Endometrial microvascular endothelial cells (primary cell): ENCODE measurements around the gene SAMD1. TPM values are rescaled to one million over a fixed set of nuclear protein-coding genes. Genes with fewer than 3 reads are reported as not detected.

ENCODE experiments used
- in situ Hi-C: cut with HindIII; loops from 2 replicates; pipeline ENCODE4 v1.10.0; 2017; ENCODE audit warnings: low sequenced_read_pairs, low pct_unique_long_range_greater_than_20kb; ENCODE audit errors: inconsistent ontology term
- total RNA-seq: library from RNA; depleted of rRNA; stranded (reverse); fragments of >200 nt; gene quantifications from one replicate; pipeline ENCODE4 v1.2.3, GENCODE V29; 2015; ENCODE audit errors: inconsistent ontology term

Gene SAMD1
- total RNA-seq, 1 donor from 2014 or later, result 20.3 TPM

- in situ Hi-C loops, result no loop called here
These were observed 17.9 kb downstream of the SAMD1 start, which contains the start of gene MISP3 for GRCh38 chr19:14072535-14073260. Gene MISP3 (plus strand): TSS chr19:14072786. CDS start chr19:14073310, 524 bp downstream.

GRCh38 chr19:14070268-14071050, 20.1 kb downstream of the SAMD1 start:
- in situ Hi-C loops, result no loop called here

- in situ Hi-C loops, result no loop called here
These were observed 24.4 kb downstream of the SAMD1 start for GRCh38 chr19:14066134-14066533.

- in situ Hi-C loops, result no loop called here
These were observed 27.4 kb downstream of the SAMD1 start for GRCh38 chr19:14063105-14063504.

GRCh38 chr19:14062558-14062855, 28.0 kb downstream of the SAMD1 start:
- in situ Hi-C loops, result no loop called here

GRCh38 chr19:14061751-14062557, 28.6 kb downstream of the SAMD1 start, which contains the start of gene PALM3:
Gene PALM3 (minus strand): TSS chr19:14062076. CDS start chr19:14061980, 96 bp downstream.
- in situ Hi-C loops, result no loop called here

- in situ Hi-C loops, result no loop called here
These were observed 29.3 kb downstream of the SAMD1 start for GRCh38 chr19:14061081-14061749.

GRCh38 chr19:14059652-14060155, 30.8 kb downstream of the SAMD1 start:
- in situ Hi-C loops, result no loop called here

GRCh38 chr19:14059093-14059480, 31.5 kb downstream of the SAMD1 start:
- in situ Hi-C loops, result no loop called here

- in situ Hi-C loops, result no loop called here
These were observed 32.1 kb downstream of the SAMD1 start for GRCh38 chr19:14058182-14059092.

- in situ Hi-C loops, result no loop called here
These were observed 33.7 kb downstream of the SAMD1 start for GRCh38 chr19:14056741-14057356.

GRCh38 chr19:14056069-14056666, 34.4 kb downstream of the SAMD1 start:
- in situ Hi-C loops, result no loop called here

- in situ Hi-C loops, result no loop called here
These were observed 35.2 kb downstream of the SAMD1 start for GRCh38 chr19:14055396-14055795.

GRCh38 chr19:14054721-14055120, 35.8 kb downstream of the SAMD1 start:
- in situ Hi-C loops, result no loop called here

- in situ Hi-C loops, result no loop called here
These were observed 36.5 kb downstream of the SAMD1 start for GRCh38 chr19:14054099-14054498.

- in situ Hi-C loops, result no loop called here
These were observed 37.1 kb downstream of the SAMD1 start for GRCh38 chr19:14053500-14053899.

- in situ Hi-C loops, result no loop called here
These were observed 37.5 kb downstream of the SAMD1 start for GRCh38 chr19:14053032-14053431.
